ENCODE data around the gene RGS16.

The RGS16 gene

DNA sequence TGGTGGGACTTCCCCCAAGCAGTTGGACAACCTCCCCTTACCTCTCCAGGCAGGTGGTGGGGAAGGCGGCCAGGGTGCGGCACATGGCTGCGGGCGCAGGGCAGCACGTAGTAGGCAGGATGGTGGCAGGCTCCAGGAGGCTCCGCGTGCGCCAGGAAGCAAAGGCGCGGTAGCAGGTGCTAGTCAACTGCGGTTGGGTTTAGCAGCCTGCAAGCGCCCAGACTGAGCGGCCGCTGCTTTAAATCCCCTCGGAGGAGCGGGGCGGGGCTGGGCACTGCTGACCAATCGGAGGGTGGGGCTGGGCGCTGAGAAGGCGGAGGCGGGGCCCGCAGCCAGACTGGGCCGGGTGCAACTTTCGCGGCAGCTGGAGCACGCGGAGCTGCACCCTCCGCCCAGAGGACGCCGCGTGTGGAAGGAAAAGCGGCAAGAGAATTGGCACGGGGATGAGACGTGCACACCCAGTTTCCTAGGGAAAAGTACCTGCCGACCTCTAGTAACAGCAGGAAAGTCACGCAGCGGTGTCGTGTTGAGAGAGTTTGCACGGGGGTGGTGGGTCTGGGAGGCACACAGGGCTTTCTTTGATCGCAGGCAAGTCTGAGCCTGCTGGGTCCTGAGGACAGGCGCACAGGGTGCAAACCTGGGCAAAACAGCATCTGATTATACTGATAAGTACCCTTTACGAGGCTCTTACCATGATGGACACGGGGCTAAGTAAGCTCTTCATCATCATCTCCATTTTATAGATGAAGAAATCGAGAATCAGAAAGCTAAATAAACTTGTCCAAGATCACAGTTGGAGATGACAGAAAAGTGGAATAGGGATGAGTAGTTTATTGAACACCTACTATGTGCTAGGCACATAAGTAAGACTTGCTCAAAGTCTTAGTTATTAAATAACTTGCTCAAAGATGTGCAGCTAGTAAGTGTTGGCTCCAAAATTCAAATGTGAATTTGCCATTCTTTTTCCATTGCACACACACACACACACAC lies at the start of gene RGS16:
Gene RGS16 (minus strand): TSS at position 215 of the 990 bp plus-strand sequence. CDS start 130 bp downstream, at position 85.
- peak within 1 kb of the TSS; percentile 67 for H3K9ac ChIP-seq (ENCODE audit: low read length)
- H3K9me3 ChIP-seq (ENCODE audit: control insufficient read depth, insufficient read depth, low read depth, low read length): no peaks in the 10 kb centered on the region
- peaks cover 15% of the 10 kb centered on the region for H3K36me3 ChIP-seq (ENCODE audit: control insufficient read depth, insufficient read depth, low read length)
- peak within 1 kb of the TSS; percentile 71 for H3K4me3 ChIP-seq (ENCODE audit: low read depth, low read length)
- H3K27ac ChIP-seq (ENCODE audit: low read depth, low read length): no peak within 1 kb of the TSS
- peaks cover 44% of the 10 kb centered on the region for H3K27me3 ChIP-seq (ENCODE audit: control insufficient read depth, insufficient read depth, low read length)
- peaks cover 31% of the 10 kb centered on the region for H3K4me1 ChIP-seq (ENCODE audit: control insufficient read depth, insufficient read depth, low read length)

DNA sequence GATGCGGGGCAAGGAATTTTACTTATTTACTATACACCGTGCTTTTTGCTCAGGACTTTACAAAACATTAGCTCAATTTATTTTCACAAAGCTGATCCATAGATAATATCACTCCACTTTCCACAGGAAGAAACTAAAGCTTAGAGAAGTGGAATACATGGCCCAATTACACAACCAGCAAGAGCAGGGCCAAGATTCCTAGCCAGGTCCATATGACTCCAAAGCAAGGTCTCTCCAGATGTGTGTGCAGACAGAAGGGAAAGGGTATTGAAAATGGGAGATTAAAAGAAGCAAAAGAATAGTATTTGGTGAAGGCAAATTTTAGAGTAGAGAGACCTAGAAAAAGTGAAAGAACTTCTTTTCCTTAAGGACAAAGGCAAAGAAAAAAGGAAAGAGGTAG lies 49.8 kb upstream of the RGS16 start:
- Histone ChIP-seq H3K9ac (ENCODE audit: low read length) (no peak overlapping the region), H3K36me3 (ENCODE audit: control insufficient read depth, insufficient read depth, low read length) (no peaks in the 10 kb centered on the region), H3K4me1 (ENCODE audit: control insufficient read depth, insufficient read depth, low read length) (no peaks in the 10 kb centered on the region), H3K27ac (ENCODE audit: low read depth, low read length) (no peak overlapping the region), H3K4me3 (ENCODE audit: low read depth, low read length) (no peak overlapping the region), H3K27me3 (ENCODE audit: control insufficient read depth, insufficient read depth, low read length) (no peaks in the 10 kb centered on the region), H3K9me3 (ENCODE audit: control insufficient read depth, insufficient read depth, low read depth, low read length) (no peaks in the 10 kb centered on the region)

GRCh38 chr1:182652933-182653332 lies 48.7 kb upstream of the RGS16 start:
- Histone ChIP-seq H3K9ac (ENCODE audit: low read length) (no peak overlapping the region), H3K4me1 (ENCODE audit: control insufficient read depth, insufficient read depth, low read length) (no peaks in the 10 kb centered on the region), H3K9me3 (ENCODE audit: control insufficient read depth, insufficient read depth, low read depth, low read length) (no peaks in the 10 kb centered on the region), H3K36me3 (ENCODE audit: control insufficient read depth, insufficient read depth, low read length) (no peaks in the 10 kb centered on the region), H3K27ac (ENCODE audit: low read depth, low read length) (no peak overlapping the region), H3K4me3 (ENCODE audit: low read depth, low read length) (no peak overlapping the region), H3K27me3 (ENCODE audit: control insufficient read depth, insufficient read depth, low read length) (no peaks in the 10 kb centered on the region)

DNA sequence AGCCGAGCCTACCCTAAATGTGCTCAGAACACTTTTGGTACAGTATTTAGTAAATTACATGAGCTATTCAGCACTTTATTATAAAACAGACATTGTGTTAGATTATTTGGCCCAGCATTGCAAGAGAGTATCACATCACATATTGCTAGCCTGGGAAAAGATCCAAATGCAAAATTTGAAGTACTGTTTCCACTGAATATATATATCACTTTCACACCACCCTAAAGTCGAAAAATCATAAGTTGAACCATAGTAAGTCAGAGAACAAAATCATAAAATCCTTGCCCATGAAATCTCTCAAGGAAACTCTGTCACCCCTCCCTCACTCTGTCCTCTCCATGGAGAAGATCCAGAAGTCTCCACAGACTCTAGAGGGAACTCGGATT lies 47.1 kb upstream of the RGS16 start:
- Histone ChIP-seq H3K4me3 (ENCODE audit: low read depth, low read length) (no peak overlapping the region), H3K9ac (ENCODE audit: low read length) (no peak overlapping the region), H3K36me3 (ENCODE audit: control insufficient read depth, insufficient read depth, low read length) (no peaks in the 10 kb centered on the region), H3K4me1 (ENCODE audit: control insufficient read depth, insufficient read depth, low read length) (no peaks in the 10 kb centered on the region), H3K27me3 (ENCODE audit: control insufficient read depth, insufficient read depth, low read length) (no peaks in the 10 kb centered on the region), H3K27ac (ENCODE audit: low read depth, low read length) (no peak overlapping the region), H3K9me3 (ENCODE audit: control insufficient read depth, insufficient read depth, low read depth, low read length) (no peaks in the 10 kb centered on the region)

GRCh38 chr1:182650678-182651338 lies 46.6 kb upstream of the RGS16 start:
- no peaks in the 10 kb centered on the region for H3K27me3 ChIP-seq (ENCODE audit: control insufficient read depth, insufficient read depth, low read length)
- no peak overlapping the region for H3K27ac ChIP-seq (ENCODE audit: low read depth, low read length)
- H3K4me3 ChIP-seq (ENCODE audit: low read depth, low read length): no peak overlapping the region
- no peaks in the 10 kb centered on the region for H3K36me3 ChIP-seq (ENCODE audit: control insufficient read depth, insufficient read depth, low read length)
- no peaks in the 10 kb centered on the region for H3K9me3 ChIP-seq (ENCODE audit: control insufficient read depth, insufficient read depth, low read depth, low read length)
- H3K9ac ChIP-seq (ENCODE audit: low read length): no peak overlapping the region
- no peaks in the 10 kb centered on the region for H3K4me1 ChIP-seq (ENCODE audit: control insufficient read depth, insufficient read depth, low read length)

GRCh38 chr1:182649041-182649440 lies 44.9 kb upstream of the RGS16 start:
- Histone ChIP-seq H3K4me1 (ENCODE audit: control insufficient read depth, insufficient read depth, low read length) (no peaks in the 10 kb centered on the region), H3K36me3 (ENCODE audit: control insufficient read depth, insufficient read depth, low read length) (no peaks in the 10 kb centered on the region), H3K27me3 (ENCODE audit: control insufficient read depth, insufficient read depth, low read length) (no peaks in the 10 kb centered on the region), H3K27ac (ENCODE audit: low read depth, low read length) (no peak overlapping the region), H3K4me3 (ENCODE audit: low read depth, low read length) (no peak overlapping the region), H3K9me3 (ENCODE audit: control insufficient read depth, insufficient read depth, low read depth, low read length) (no peaks in the 10 kb centered on the region), H3K9ac (ENCODE audit: low read length) (no peak overlapping the region)

- Histone ChIP-seq H3K4me3 (ENCODE audit: low read depth, low read length) (no peak overlapping the region), H3K27me3 (ENCODE audit: control insufficient read depth, insufficient read depth, low read length) (no peaks in the 10 kb centered on the region), H3K36me3 (ENCODE audit: control insufficient read depth, insufficient read depth, low read length) (no peaks in the 10 kb centered on the region), H3K9ac (ENCODE audit: low read length) (no peak overlapping the region), H3K9me3 (ENCODE audit: control insufficient read depth, insufficient read depth, low read depth, low read length) (no peaks in the 10 kb centered on the region), H3K4me1 (ENCODE audit: control insufficient read depth, insufficient read depth, low read length) (no peaks in the 10 kb centered on the region), H3K27ac (ENCODE audit: low read depth, low read length) (no peak overlapping the region)
These were observed 42.5 kb upstream of the RGS16 start for GRCh38 chr1:182646739-182647138.

GRCh38 chr1:182644886-182645285 lies 40.7 kb upstream of the RGS16 start:
- Histone ChIP-seq H3K4me1 (ENCODE audit: control insufficient read depth, insufficient read depth, low read length) (no peaks in the 10 kb centered on the region), H3K4me3 (ENCODE audit: low read depth, low read length) (no peak overlapping the region), H3K9ac (ENCODE audit: low read length) (no peak overlapping the region), H3K9me3 (ENCODE audit: control insufficient read depth, insufficient read depth, low read depth, low read length) (no peaks in the 10 kb centered on the region), H3K36me3 (ENCODE audit: control insufficient read depth, insufficient read depth, low read length) (no peaks in the 10 kb centered on the region), H3K27ac (ENCODE audit: low read depth, low read length) (no peak overlapping the region), H3K27me3 (ENCODE audit: control insufficient read depth, insufficient read depth, low read length) (no peaks in the 10 kb centered on the region)

- Histone ChIP-seq H3K27ac (ENCODE audit: low read depth, low read length) (no peak overlapping the region), H3K36me3 (ENCODE audit: control insufficient read depth, insufficient read depth, low read length) (no peaks in the 10 kb centered on the region), H3K9ac (ENCODE audit: low read length) (no peak overlapping the region), H3K4me3 (ENCODE audit: low read depth, low read length) (no peak overlapping the region), H3K9me3 (ENCODE audit: control insufficient read depth, insufficient read depth, low read depth, low read length) (no peaks in the 10 kb centered on the region), H3K4me1 (ENCODE audit: control insufficient read depth, insufficient read depth, low read length) (no peaks in the 10 kb centered on the region), H3K27me3 (ENCODE audit: control insufficient read depth, insufficient read depth, low read length) (no peaks in the 10 kb centered on the region)
These were observed 39.5 kb upstream of the RGS16 start for GRCh38 chr1:182643699-182644098.

GRCh38 chr1:182642461-182642860 lies 38.3 kb upstream of the RGS16 start:
- Histone ChIP-seq H3K27me3 (ENCODE audit: control insufficient read depth, insufficient read depth, low read length) (no peaks in the 10 kb centered on the region), H3K9ac (ENCODE audit: low read length) (no peak overlapping the region)

DNA sequence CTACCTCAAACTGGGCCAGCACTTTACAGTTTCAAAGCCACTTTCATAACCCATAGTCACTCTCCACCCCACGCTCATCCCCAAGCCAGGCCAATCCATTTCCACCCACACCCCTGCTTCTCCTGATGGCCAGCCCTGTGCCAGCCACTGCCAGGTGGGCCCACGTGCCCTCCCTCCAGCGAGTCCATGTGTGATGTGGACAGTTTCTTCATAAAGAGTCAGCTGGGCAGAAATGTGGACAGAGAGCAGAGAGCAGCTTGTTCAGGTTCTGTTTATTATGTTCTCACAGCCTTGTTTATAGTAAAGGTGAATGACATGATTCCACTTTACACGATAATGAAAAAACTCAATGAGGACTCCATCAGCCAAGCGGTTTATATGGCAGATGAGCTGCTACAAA lies 37.4 kb upstream of the RGS16 start:
- Histone ChIP-seq H3K4me3 (ENCODE audit: low read depth, low read length) (no peak overlapping the region), H3K27me3 (ENCODE audit: control insufficient read depth, insufficient read depth, low read length) (no peaks in the 10 kb centered on the region), H3K4me1 (ENCODE audit: control insufficient read depth, insufficient read depth, low read length) (no peaks in the 10 kb centered on the region), H3K27ac (ENCODE audit: low read depth, low read length) (no peak overlapping the region), H3K9ac (ENCODE audit: low read length) (no peak overlapping the region), H3K36me3 (ENCODE audit: control insufficient read depth, insufficient read depth, low read length) (no peaks in the 10 kb centered on the region), H3K9me3 (ENCODE audit: control insufficient read depth, insufficient read depth, low read depth, low read length) (no peaks in the 10 kb centered on the region)

More at GRCh38 chr1:182642461-182642860, 38.3 kb upstream of the RGS16 start:
- Histone ChIP-seq H3K27ac (ENCODE audit: low read depth, low read length) (no peak overlapping the region), H3K4me3 (ENCODE audit: low read depth, low read length) (no peak overlapping the region), H3K4me1 (ENCODE audit: control insufficient read depth, insufficient read depth, low read length) (no peaks in the 10 kb centered on the region), H3K9me3 (ENCODE audit: control insufficient read depth, insufficient read depth, low read depth, low read length) (no peaks in the 10 kb centered on the region), H3K36me3 (ENCODE audit: control insufficient read depth, insufficient read depth, low read length) (no peaks in the 10 kb centered on the region)

Data from HUES6 (cell line).